Measurements from ENCODE around the gene CRB2.

GRCh38 chr9:123406016-123406415, 50.0 kb downstream of the CRB2 start:
- TF ChIP-seq CTCF (IDR thresholded peaks at IDR 0.05) (no peak), POLR2A (IDR thresholded peaks at IDR 0.05) (no peak)
